Heart left ventricle (tissue), 16 donors: ENCODE data around the gene COQ4. TPM values are rescaled to one million over a fixed set of nuclear protein-coding genes. Genes with fewer than 3 reads are reported as not detected.

Experiments used
- ATAC-seq, 4 donors: fragments of 200-7000 bp; cut with Tn5 transposase; one replicate each; pipeline ENCODE4 v1.9.1; 2020 to 2022; ENCODE audit warnings: moderate library complexity in 4 of 4, mild to moderate bottlenecking in 3 of 4, moderate number of reproducible peaks in 1 of 4
- DNase-seq, 5 donors: peaks; one replicate each; pipeline ENCODE4 v3.0.0-alpha.2; 2020
- H3K27ac ChIP-seq, 12 donors: fragments of 200-600 bp; sonication (generic) in 4 of 12; one replicate each; pipeline versions ENCODE4 v1.5.0 to v1.8.0; 2016 to 2022; ENCODE audit warnings: mild to moderate bottlenecking in 2 of 12
- H3K27me3 ChIP-seq, 9 donors: fragments of 200-600 bp; sonication (generic) in 2 of 9; one replicate each; pipeline versions ENCODE4 v1.5.1 to v1.8.0; 2016 to 2022; ENCODE audit warnings: mild to moderate bottlenecking in 3 of 9
- H3K36me3 ChIP-seq, 9 donors: fragments of 200-600 bp; sonication (generic) in 2 of 9; one replicate each; pipeline versions ENCODE4 v1.5.0 to v1.8.0; 2018 to 2022; ENCODE audit warnings: mild to moderate bottlenecking in 2 of 9
- H3K4me1 ChIP-seq, 12 donors: fragments of 200-600 bp; sonication (generic) in 4 of 12; one replicate each; pipeline versions ENCODE4 v1.5.0 to v1.8.0; 2016 to 2022; ENCODE audit warnings: mild to moderate bottlenecking in 3 of 12
- H3K4me3 ChIP-seq, 12 donors: fragments of 200-600 bp; sonication (generic) in 4 of 12; one replicate each; pipeline versions ENCODE4 v1.5.0 to v1.8.0; 2017 to 2022; ENCODE audit warnings: mild to moderate bottlenecking in 9 of 12, moderate library complexity in 4 of 12
- H3K9me3 ChIP-seq, 12 donors: fragments of 200-600 bp; sonication (generic) in 4 of 12; one replicate each; pipeline versions ENCODE4 v1.5.0 to v1.8.0; 2016 to 2022; ENCODE audit warnings: mild to moderate bottlenecking in 1 of 12
- CTCF ChIP-seq, 12 donors: fragments of 200-600 bp; sonication (generic) in 4 of 12; IDR thresholded peaks; one replicate each; pipeline versions ENCODE4 v1.5.0 to v1.8.0; 2018 to 2022; ENCODE audit warnings: antibody characterized with exemption in 12 of 12, mild to moderate bottlenecking in 5 of 12
- POLR2A ChIP-seq, 2 donors: fragments of 450-650 bp; IDR thresholded peaks; one replicate each; pipeline ENCODE4 v1.6.1; 2017; ENCODE audit warnings: antibody characterized with exemption in 2 of 2, mild to moderate bottlenecking in 2 of 2, moderate library complexity in 2 of 2
- WGBS, 4 donors: extraction: QIAGEN DNeasy Blood & Tissue Kit in 2 of 4; methylation state at CpG; one replicate each; pipeline versions ENCODE4 v1.1.5 to v1.1.7; 2013 to 2018; 5-methylcytosine and 5-hydroxymethylcytosine counted together
- intact Hi-C, 10 donors: fragments of 100-400 bp; cut with DNase I; formaldehyde crosslinking; loops; one replicate each; pipeline versions ENCODE4 v1.11.1 to v1.14.2; 2022
- polyA plus RNA-seq, 2 donors: library from polyadenylated mRNA; stranded (reverse); fragments of 200-250 nt; gene quantifications; one replicate each; pipeline ENCODE4 v1.2.3, GENCODE V29; 2013
- total RNA-seq, 9 donors: library from RNA; depleted of rRNA in 2 of 9; stranded (reverse); fragments of >200 nt in 2 of 9; fragmentation: NEBNext Ultra II Directional in 3 of 9; extraction: Animal tissue kit (Norgen Biotek cat#: 25700) in 3 of 9; gene quantifications; one replicate each; pipeline versions ENCODE4 v1.1.0 to v1.2.4, GENCODE V29; 2016 to 2023
- donor health status: ischemic (EF 13 %, LVEDD 7.1; RV severe dilation, severe dysfunction).
- donor health status: healthy with polysubstance abuse.
- donor health status: DM: no; HTN: yes; CAD: no.
- donor health status: DM: no; HTN: no; CAD: no.
- donor health status: ischemic (EF 25% LVEDD 6.9; RV normal size, moderate dysfunction).
- donor health status: ischemic (EF 25% LVEDD 5.7; RV mildly dilated, moderate dysfunction).
- donor health status: healthy.
- donor health status: DM: yes; HTN: yes; CAD: no.
- donor health status: ischemic (EF 35%, LVEDD 5.7; RV mildly dilated, moderate dysfunction).
- donor health status: nonischemic (EF 11% LVEDD 7.7; RV severe dilation, severe dysfunction).
- donor health status: DM: yes; HTN: yes; CAD: no.
- donor health status: PGD.
- donor health status: ischemic (EF 29% LVEDD 5.4; RV normal size, mild dysfunction).
- donor health status: nonischemic (EF 23%, LVEDD 6.1; RV moderate dilation, normal function).

Gene COQ4
- total and polyA plus RNA-seq, 11 donors, result 19.0 to 43.2 (median 30.1) TPM

GRCh38 chr9:128383007-128383753 lies 60.5 kb downstream of the COQ4 start:
- intact Hi-C loops, result no loop called here
- H3K4me1 ChIP-seq, result peaks cover 0 to 10% (median 0%) of the 10 kb centered on the region in 12 donors
- no peaks in the 10 kb centered on the region for H3K9me3 ChIP-seq
- H3K4me3 ChIP-seq, result no peak overlapping the region
- ATAC-seq (no peak), DNase-seq (no peak)
- WGBS, 4 donors, result 83 to 89% (median 85%) methylated on average over 5 to 9 of the region's 9 CpGs
- peaks cover 0 to 85% (median 68%) of the 10 kb centered on the region in 9 donors for H3K36me3 ChIP-seq
- TF ChIP-seq CTCF (IDR thresholded peaks at IDR 0.05) (no peak), POLR2A (IDR thresholded peaks at IDR 0.05) (no peak)
- no peaks in the 10 kb centered on the region for H3K27me3 ChIP-seq
- H3K27ac ChIP-seq, result no peak overlapping the region

Other genes with a start within 250 kb of the COQ4 start
- gene PTGES2, start 195.1 kb upstream of the COQ4 start, total RNA-seq, result 100 to 1,000 TPM; 116 to 166 (median 139) TPM
- gene PTGES2, start 195.1 kb upstream of the COQ4 start, polyA plus RNA-seq, result 100 to 1,000 TPM; 143 to 179 TPM
- gene LCN2, start 173.4 kb upstream of the COQ4 start, total RNA-seq, result 1 to 10 TPM in 1 of 9 donors, not detected in 8; 5.8 TPM
- 1 to 10 TPM in 1 of 2 donors, not detected in 1; 1.1 TPM for gene LCN2, start 173.4 kb upstream of the COQ4 start, polyA plus RNA-seq
- 100 to 1,000 TPM in 2 of 9 donors, 10 to 100 TPM in 7; 29.9 to 280 (median 46.4) TPM for gene BBLN, start 162.6 kb upstream of the COQ4 start, total RNA-seq
- 100 to 1,000 TPM in 1 of 2 donors, 10 to 100 TPM in 1; 47.3 to 122 TPM for gene BBLN, start 162.6 kb upstream of the COQ4 start, polyA plus RNA-seq
- 100 to 1,000 TPM in 1 of 9 donors, 10 to 100 TPM in 8; 42.6 to 101 (median 79.3) TPM for gene CIZ1, start 131.3 kb upstream of the COQ4 start, total RNA-seq
- 10 to 100 TPM; 43.7 to 53.8 TPM for gene CIZ1, start 131.3 kb upstream of the COQ4 start, polyA plus RNA-seq
- 10 to 100 TPM in 1 of 9 donors, 1 to 10 TPM in 8; 1.6 to 17.2 (median 3.6) TPM for gene DNM1, start 119.5 kb upstream of the COQ4 start, total RNA-seq
- 1 to 10 TPM; 2.2 to 7.7 TPM for gene DNM1, start 119.5 kb upstream of the COQ4 start, polyA plus RNA-seq
- gene GOLGA2, start 46.8 kb upstream of the COQ4 start, total RNA-seq, result 100 to 1,000 TPM in 1 of 9 donors, 10 to 100 TPM in 8; 68.5 to 122 (median 87.4) TPM
- gene GOLGA2, start 46.8 kb upstream of the COQ4 start, polyA plus RNA-seq, result 100 to 1,000 TPM in 1 of 2 donors, 10 to 100 TPM in 1; 77.7 to 144 TPM
- gene SWI5, start 46.6 kb upstream of the COQ4 start, total RNA-seq, result 10 to 100 TPM; 10.8 to 23.9 (median 18.7) TPM
- gene SWI5, start 46.6 kb upstream of the COQ4 start, polyA plus RNA-seq, result 10 to 100 TPM; 25.8 to 30.6 TPM
- gene TRUB2, start 392 bp upstream of the COQ4 start, total RNA-seq, result 10 to 100 TPM; 12.9 to 49.7 (median 34.5) TPM
- 10 to 100 TPM; 25.3 to 25.6 TPM for gene TRUB2, start 392 bp upstream of the COQ4 start, polyA plus RNA-seq
- gene SLC27A4, start 17.7 kb downstream of the COQ4 start, total RNA-seq, result 10 to 100 TPM; 10.7 to 36.1 (median 17.8) TPM
- 10 to 100 TPM; 25.9 to 48.8 TPM for gene SLC27A4, start 17.7 kb downstream of the COQ4 start, polyA plus RNA-seq
- gene URM1, start 48.5 kb downstream of the COQ4 start, total RNA-seq, result 10 to 100 TPM; 34.4 to 55.5 (median 45.4) TPM
- gene URM1, start 48.5 kb downstream of the COQ4 start, polyA plus RNA-seq, result 10 to 100 TPM; 30.2 to 85.6 TPM
- gene CERCAM, start 98.0 kb downstream of the COQ4 start, total RNA-seq, result 10 to 100 TPM in 7 of 9 donors, 1 to 10 TPM in 2; 5.9 to 30.0 (median 11.8) TPM
- gene CERCAM, start 98.0 kb downstream of the COQ4 start, polyA plus RNA-seq, result 10 to 100 TPM in 1 of 2 donors, 1 to 10 TPM in 1; 5.3 to 10.7 TPM
- 10 to 100 TPM; 10.9 to 20.9 (median 13.7) TPM for gene ODF2, start 133.2 kb downstream of the COQ4 start, total RNA-seq
- gene ODF2, start 133.2 kb downstream of the COQ4 start, polyA plus RNA-seq, result 10 to 100 TPM in 1 of 2 donors, 1 to 10 TPM in 1; 8.0 to 25.5 TPM
- gene GLE1, start 181.9 kb downstream of the COQ4 start, total RNA-seq, result 10 to 100 TPM; 17.2 to 23.5 (median 19.9) TPM
- 10 to 100 TPM in 1 of 2 donors, 1 to 10 TPM in 1; 7.5 to 20.3 TPM for gene GLE1, start 181.9 kb downstream of the COQ4 start, polyA plus RNA-seq
- 100 to 1,000 TPM; 218 to 472 (median 285) TPM for gene SPTAN1, start 229.7 kb downstream of the COQ4 start, total RNA-seq
- 100 to 1,000 TPM; 104 to 161 TPM for gene SPTAN1, start 229.7 kb downstream of the COQ4 start, polyA plus RNA-seq